ENCODE data around the gene PPP1R9B. TPM values are rescaled to one million over a fixed set of nuclear protein-coding genes. Genes with fewer than 3 reads are reported as not detected.
A peak's percentile ranks its signal among the peaks of the same experiment; 100 is the strongest.

The PPP1R9B gene
- total and polyA plus RNA-seq, 2 experiments from 2014 or later, result 5.1 to 26.2 TPM

GRCh38 chr17:50147841-50148225 is 2.6 kb downstream of the PPP1R9B start:
- Histone ChIP-seq H3K79me2 (peaks cover 51% of the 10 kb centered on the region), H3K9me3 (ENCODE audit: low read depth) (no peaks in the 10 kb centered on the region), H3K9me2 (replicated peaks; ENCODE audit: insufficient read depth) (no peaks in the 10 kb centered on the region), H2AFZ (no peak overlapping the region), H3K4me3 (no peak overlapping the region), H3K4me1 (ENCODE audit: insufficient read depth) (peaks cover 35% of the 10 kb centered on the region), H3K27ac (peak overlapping the region; percentile 56), H3K36me3 (replicated peaks; ENCODE audit: insufficient read depth, low read depth) (no peaks in the 10 kb centered on the region), H3K27me3 (no peaks in the 10 kb centered on the region), H3K4me2 (peak overlapping the region; percentile 98), H4K20me1 (ENCODE audit: insufficient read depth, poor library complexity, severe bottlenecking) (peaks cover 39% of the 10 kb centered on the region)
- TF ChIP-seq EZH2 (IDR thresholded peaks at IDR 0.05; ENCODE audit: borderline replicate concordance) (no peak), CTCF (IDR thresholded peaks at IDR 0.05; ENCODE audit: poor library complexity) (no peak), EZH2phosphoT487 (IDR thresholded peaks at IDR 0.05; ENCODE audit: low read depth, severe bottlenecking, unreplicated experiment) (no peak)
- WGBS (ENCODE audit: low lambda C conversion rate, missing lambda C conversion rate), result 13% methylated on average over 5 of the region's 5 CpGs
- peak; percentile 69 for DNase-seq (ENCODE audit: low spot score)

- no peaks in the 10 kb centered on the region for H3K36me3 ChIP-seq (replicated peaks; ENCODE audit: insufficient read depth, low read depth)
- H3K4me1 ChIP-seq (ENCODE audit: insufficient read depth), result peaks cover 29% of the 10 kb centered on the region
- peaks cover 51% of the 10 kb centered on the region for H3K79me2 ChIP-seq
- WGBS (ENCODE audit: low lambda C conversion rate, missing lambda C conversion rate), result 66% methylated on average over 15 of the region's 15 CpGs
- no peak overlapping the region for H2AFZ ChIP-seq
- TF ChIP-seq CTCF (IDR thresholded peaks at IDR 0.05; ENCODE audit: poor library complexity), result no peak
- no peak for TF ChIP-seq EZH2phosphoT487 (IDR thresholded peaks at IDR 0.05; ENCODE audit: low read depth, severe bottlenecking, unreplicated experiment)
- TF ChIP-seq EZH2 (IDR thresholded peaks at IDR 0.05; ENCODE audit: borderline replicate concordance), result no peak
- peaks cover 39% of the 10 kb centered on the region for H4K20me1 ChIP-seq (ENCODE audit: insufficient read depth, poor library complexity, severe bottlenecking)
- no peaks in the 10 kb centered on the region for H3K9me3 ChIP-seq (ENCODE audit: low read depth)
- H3K4me2 ChIP-seq, result peak overlapping the region; percentile 98
- no peak for DNase-seq (ENCODE audit: low spot score)
- H3K4me3 ChIP-seq, result no peak overlapping the region
- no peaks in the 10 kb centered on the region for H3K9me2 ChIP-seq (replicated peaks; ENCODE audit: insufficient read depth)
- H3K27me3 ChIP-seq, result no peaks in the 10 kb centered on the region
- peak overlapping the region; percentile 56 for H3K27ac ChIP-seq
These were observed 3.4 kb downstream of the PPP1R9B start for GRCh38 chr17:50146927-50147665.

- Histone ChIP-seq H4K20me1 (ENCODE audit: insufficient read depth, poor library complexity, severe bottlenecking) (peaks cover 39% of the 10 kb centered on the region), H3K4me1 (ENCODE audit: insufficient read depth) (peaks cover 29% of the 10 kb centered on the region), H3K9me3 (ENCODE audit: low read depth) (no peaks in the 10 kb centered on the region), H2AFZ (no peak overlapping the region), H3K79me2 (peaks cover 51% of the 10 kb centered on the region), H3K27ac (no peak overlapping the region), H3K4me2 (peak overlapping the region; percentile 98), H3K4me3 (no peak overlapping the region), H3K36me3 (replicated peaks; ENCODE audit: insufficient read depth, low read depth) (no peaks in the 10 kb centered on the region), H3K9me2 (replicated peaks; ENCODE audit: insufficient read depth) (no peaks in the 10 kb centered on the region), H3K27me3 (no peaks in the 10 kb centered on the region)
- DNase-seq (ENCODE audit: low spot score), result no peak
- TF ChIP-seq EZH2phosphoT487 (IDR thresholded peaks at IDR 0.05; ENCODE audit: low read depth, severe bottlenecking, unreplicated experiment) (no peak), EZH2 (IDR thresholded peaks at IDR 0.05; ENCODE audit: borderline replicate concordance) (no peak), CTCF (IDR thresholded peaks at IDR 0.05; ENCODE audit: poor library complexity) (no peak)
- WGBS (ENCODE audit: low lambda C conversion rate, missing lambda C conversion rate), result 77% methylated on average over 7 of the region's 10 CpGs
These were observed 4.1 kb downstream of the PPP1R9B start for GRCh38 chr17:50146230-50146926.

Data from hepatocyte (in vitro differentiated cells).